ENCODE results near the gene C2orf49. TPM values are rescaled to one million over a fixed set of nuclear protein-coding genes. Genes with fewer than 3 reads are reported as not detected.

Gene C2orf49
- total RNA-seq, 4 donors from 2014 or later = 16.9 to 30.0 (median 20.7) TPM

- no peak for ATAC-seq
- TF ChIP-seq POLR2A (IDR thresholded peaks at IDR 0.05) (no peak), CTCF (IDR thresholded peaks at IDR 0.05) (no peak), EP300 (IDR thresholded peaks at IDR 0.05) (no peak), POLR2AphosphoS5 (IDR thresholded peaks at IDR 0.05) (peak; percentile 58)
- no peaks in the 10 kb centered on the region for H3K27me3 ChIP-seq
- H3K36me3 ChIP-seq = peaks cover 0 to 36% of the 10 kb centered on the region in 2 donors
- peak overlapping the region in 2 of 4 donors; percentile 19 to 76 for H3K27ac ChIP-seq
- H3K9me3 ChIP-seq = no peaks in the 10 kb centered on the region
- no peak overlapping the region for H3K4me3 ChIP-seq
- peaks cover 3 to 82% (median 21%) of the 10 kb centered on the region in 3 donors for H3K4me1 ChIP-seq
- 57 to 61% methylated on average over 4 of the region's 4 CpGs for WGBS, 2 donors (ENCODE audit: low coverage in 1 of 2)
Observed at GRCh38 chr2:105371810-105372209, 34.5 kb downstream of the C2orf49 start.

- peak overlapping the region in 3 of 4 donors; percentile 72 to 76 (median 76) for H3K27ac ChIP-seq
- TF ChIP-seq POLR2AphosphoS5 (IDR thresholded peaks at IDR 0.05) (peak; percentile 91), POLR2A (IDR thresholded peaks at IDR 0.05) (no peak)
Observed at GRCh38 chr2:105373344-105373781, 36.0 kb downstream of the C2orf49 start.

GRCh38 chr2:105373895-105374401, 36.6 kb downstream of the C2orf49 start:
- Histone ChIP-seq H3K27ac (peak overlapping the region in 3 of 4 donors; percentile 72 to 76 (median 76)), H3K27me3 (no peaks in the 10 kb centered on the region), H3K9me3 (no peaks in the 10 kb centered on the region), H3K4me3 (no peak overlapping the region), H3K36me3 (peaks cover 0 to 33% of the 10 kb centered on the region in 2 donors), H3K4me1 (peaks cover 3 to 94% (median 21%) of the 10 kb centered on the region in 3 donors)
- no peak for ATAC-seq
- TF ChIP-seq CTCF (IDR thresholded peaks at IDR 0.05) (no peak), POLR2A (IDR thresholded peaks at IDR 0.05) (no peak), EP300 (IDR thresholded peaks at IDR 0.05) (no peak), POLR2AphosphoS5 (IDR thresholded peaks at IDR 0.05) (no peak)
- 75 to 87% methylated on average over 6 to 7 of the region's 9 CpGs for WGBS, 2 donors (ENCODE audit: low coverage in 1 of 2)

More at GRCh38 chr2:105373344-105373781, 36.0 kb downstream of the C2orf49 start:
- Histone ChIP-seq H3K9me3 (no peaks in the 10 kb centered on the region), H3K4me1 (peaks cover 3 to 94% (median 21%) of the 10 kb centered on the region in 3 donors), H3K27me3 (no peaks in the 10 kb centered on the region), H3K36me3 (peaks cover 0 to 34% of the 10 kb centered on the region in 2 donors), H3K4me3 (no peak overlapping the region)
- ATAC-seq = peak; percentile 58
- 24 to 28% methylated on average over 5 to 6 of the region's 9 CpGs for WGBS, 2 donors (ENCODE audit: low coverage in 1 of 2)

GRCh38 chr2:105375001-105375561, 37.7 kb downstream of the C2orf49 start:
- Histone ChIP-seq H3K9me3 (no peaks in the 10 kb centered on the region), H3K27ac (peak overlapping the region in 3 of 4 donors; percentile 72 to 76 (median 76)), H3K4me3 (no peak overlapping the region), H3K36me3 (peaks cover 0 to 33% of the 10 kb centered on the region in 2 donors), H3K4me1 (peaks cover 3 to 94% (median 21%) of the 10 kb centered on the region in 3 donors), H3K27me3 (no peaks in the 10 kb centered on the region)
- ATAC-seq = peak; percentile 75
- 57 to 77% methylated on average over 6 to 14 of the region's 15 CpGs for WGBS, 2 donors (ENCODE audit: low coverage in 1 of 2)
- TF ChIP-seq EP300 (IDR thresholded peaks at IDR 0.05) (no peak), POLR2AphosphoS5 (IDR thresholded peaks at IDR 0.05) (peak; percentile 78)

- TF ChIP-seq CTCF (IDR thresholded peaks at IDR 0.05) = no peak
- TF ChIP-seq POLR2A (IDR thresholded peaks at IDR 0.05) = no peak
- peak; percentile 49 for TF ChIP-seq POLR2AphosphoS5 (IDR thresholded peaks at IDR 0.05)
- H3K9me3 ChIP-seq = no peaks in the 10 kb centered on the region
- H3K4me1 ChIP-seq = peaks cover 3 to 96% (median 25%) of the 10 kb centered on the region in 3 donors
- H3K36me3 ChIP-seq = peaks cover 0 to 25% of the 10 kb centered on the region in 2 donors
- WGBS, 2 donors (ENCODE audit: low coverage in 1 of 2) = 57 to 86% methylated on average over 8 of the region's 11 CpGs
- H3K27me3 ChIP-seq = no peaks in the 10 kb centered on the region
- peak overlapping the region in 3 of 4 donors; percentile 72 to 76 (median 76) for H3K27ac ChIP-seq
- H3K4me3 ChIP-seq = no peak overlapping the region
- ATAC-seq = peak; percentile 19
Observed at GRCh38 chr2:105376010-105376409, 38.7 kb downstream of the C2orf49 start.
